CD14-positive monocyte (primary cell): ENCODE results near the gene PLD1. TPM values are rescaled to one million over a fixed set of nuclear protein-coding genes. Genes with fewer than 3 reads are reported as not detected.

ENCODE experiments used
- DNase-seq, 3 donors: peaks; one replicate each; pipeline ENCODE4 v3.0.0-alpha.2; 2011 to 2022
- H2AFZ ChIP-seq: 2 replicates; pipeline ENCODE4 v1.6.0; 2012; ENCODE audit warnings: mild to moderate bottlenecking, low read depth, low read length, inconsistent platforms; ENCODE audit not compliant: insufficient read depth, poor library complexity, severe bottlenecking
- H3K27ac ChIP-seq, 2 donors: 1 replicate in 1 of 2; 2 replicates in 1 of 2; pipeline ENCODE4 v1.5.1; 2012 to 2013; ENCODE audit warnings: low read length in 2 of 2, control low read depth in 1 of 2, inconsistent platforms in 1 of 2, low read depth in 1 of 2, mild to moderate bottlenecking in 1 of 2
- H3K27me3 ChIP-seq, 2 donors: one replicate each; pipeline versions ENCODE4 v1.6.0 to v1.6.1; 2011 to 2013; ENCODE audit warnings: low read length in 2 of 2; ENCODE audit not compliant: control insufficient read depth in 2 of 2, insufficient read depth in 2 of 2
- H3K36me3 ChIP-seq, 2 donors: replicated peaks in 1 of 2; 1 replicate in 1 of 2; 2 replicates in 1 of 2; pipeline versions ENCODE4 v1.5.1 to v1.6.1; 2012 to 2013; ENCODE audit warnings: low read length in 2 of 2, control low read depth in 1 of 2, inconsistent platforms in 1 of 2, mild to moderate bottlenecking in 1 of 2; ENCODE audit not compliant: insufficient read depth in 2 of 2, control insufficient read depth in 1 of 2
- H3K4me1 ChIP-seq, 2 donors: 1 replicate in 1 of 2; 2 replicates in 1 of 2; pipeline versions ENCODE4 v1.5.1 to v1.6.1; 2012 to 2013; ENCODE audit warnings: low read length in 2 of 2, control low read depth in 1 of 2, inconsistent platforms in 1 of 2, mild to moderate bottlenecking in 1 of 2, moderate library complexity in 1 of 2; ENCODE audit not compliant: insufficient read depth in 2 of 2, control insufficient read depth in 1 of 2
- H3K4me2 ChIP-seq: replicated peaks from 2 replicates; pipeline ENCODE3; 2012; ENCODE audit warnings: low read length, moderate library complexity, mild to moderate bottlenecking; ENCODE audit not compliant: poor library complexity, severe bottlenecking; ENCODE audit errors: extremely low read depth
- H3K4me3 ChIP-seq, 3 experiments: fragments of 200-600 bp in 1 of 3; sonication (generic) in 1 of 3; replicated peaks in 1 of 3; 1 replicate in 2 of 3; 2 replicates in 1 of 3; pipeline ENCODE4 v1.5.1; 2011 to 2013; ENCODE audit warnings: low read length in 3 of 3, mild to moderate bottlenecking in 3 of 3, control low read depth in 2 of 3, low read depth in 2 of 3, inconsistent platforms in 1 of 3, moderate library complexity in 1 of 3
- H3K79me2 ChIP-seq: 2 replicates; pipeline ENCODE4 v1.6.0; 2012; ENCODE audit warnings: mild to moderate bottlenecking, control low read depth, inconsistent platforms, low read length, moderate library complexity; ENCODE audit not compliant: insufficient read depth
- H3K9ac ChIP-seq: 2 replicates; pipeline ENCODE4 v1.6.0; 2017; ENCODE audit warnings: low read length, mild to moderate bottlenecking; ENCODE audit not compliant: insufficient read depth, poor library complexity, severe bottlenecking
- H3K9me3 ChIP-seq, 2 donors: replicated peaks in 1 of 2; 1 replicate in 1 of 2; 2 replicates in 1 of 2; pipeline versions ENCODE4 v1.5.1 to v1.6.1; 2012 to 2013; ENCODE audit warnings: low read length in 2 of 2, control low read depth in 1 of 2; ENCODE audit not compliant: control insufficient read depth in 1 of 2, insufficient read depth in 1 of 2
- H4K20me1 ChIP-seq: 2 replicates; pipeline ENCODE4 v1.6.0; 2012; ENCODE audit warnings: mild to moderate bottlenecking, low read length, control low read depth, moderate library complexity; ENCODE audit not compliant: insufficient read depth
- H3K27ac Mint-ChIP-seq, 7 donors: one replicate each; pipeline ENCODE4 v1.8.0; 2020; ENCODE audit warnings: mild to moderate bottlenecking in 7 of 7, mixed read lengths in 7 of 7, moderate library complexity in 6 of 7, inconsistent platforms in 2 of 7
- H3K27me3 Mint-ChIP-seq, 3 donors: one replicate each; pipeline ENCODE4 v1.8.0; 2021 to 2022; ENCODE audit warnings: low read depth in 3 of 3, mild to moderate bottlenecking in 3 of 3, mixed read lengths in 3 of 3, moderate library complexity in 3 of 3, inconsistent platforms in 1 of 3
- H3K36me3 Mint-ChIP-seq, 2 donors: one replicate each; pipeline ENCODE4 v1.8.0; 2020; ENCODE audit warnings: mixed read lengths in 2 of 2, inconsistent platforms in 1 of 2, mild to moderate bottlenecking in 1 of 2
- H3K4me1 Mint-ChIP-seq: one replicate; pipeline ENCODE4 v1.8.0; 2020; ENCODE audit warnings: mild to moderate bottlenecking, mixed read lengths
- H3K4me3 Mint-ChIP-seq, 2 donors: one replicate each; pipeline ENCODE4 v1.8.0; 2020; ENCODE audit warnings: mild to moderate bottlenecking in 2 of 2, mixed read lengths in 2 of 2, moderate library complexity in 1 of 2
- H3K9me3 Mint-ChIP-seq, 7 donors: one replicate each; pipeline ENCODE4 v1.8.0; 2020 to 2022; ENCODE audit warnings: mixed read lengths in 7 of 7, mild to moderate bottlenecking in 6 of 7, moderate library complexity in 6 of 7, inconsistent platforms in 2 of 7
- WGBS: methylation state at CpG from one replicate; pipeline ENCODE4 v1.1.5; 2013; ENCODE audit warnings: missing lambda C conversion rate; ENCODE audit not compliant: insufficient coverage; 5-methylcytosine and 5-hydroxymethylcytosine counted together
- intact Hi-C, 2 donors: fragments of 100-400 bp; cut with micrococcal nuclease; formaldehyde crosslinking; loops; one replicate each; pipeline versions ENCODE4 v1.15.0 to v1.15.1; 2023
- polyA plus RNA-seq, 3 donors: library from polyadenylated mRNA; depleted of rRNA in 1 of 3; unstranded in 2 of 3; stranded (reverse) in 1 of 3; fragments of 300-500 nt in 2 of 3; fragments of >200 nt in 1 of 3; fragmentation: Illumina TruSeq in 2 of 3; gene quantifications; 1 replicate in 2 of 3; 2 replicates in 1 of 3; pipeline ENCODE4 v1.2.3, GENCODE V29; 2012 to 2021
- TF ChIP-seq, protein P1 (sequence below): fragments of 200-600 bp; IDR thresholded peaks from one replicate; pipeline ENCODE4 v1.8.0; 2022; ENCODE audit warnings: antibody characterized with exemption, mild to moderate bottlenecking

PLD1 gene
- polyA plus RNA-seq, 3 donors: 5.1 to 7.9 (median 5.8) TPM

DNA sequence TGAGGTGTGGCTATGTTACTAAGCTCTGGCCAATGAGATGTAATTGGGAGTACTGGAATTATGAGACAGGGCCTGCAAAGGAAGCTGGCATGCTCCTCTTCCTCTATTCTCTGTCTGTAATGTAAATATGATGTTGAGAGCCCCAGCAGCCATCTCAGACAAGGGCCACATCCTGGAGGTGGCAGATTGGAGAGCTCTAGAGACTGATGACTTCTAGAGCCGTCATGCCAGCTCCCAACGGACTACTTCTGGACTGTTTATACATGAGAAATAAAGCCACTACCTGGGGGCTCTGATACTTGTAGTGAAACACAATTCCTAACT lies 19.7 kb downstream of the PLD1 start:
- no peak overlapping the region for H3K9ac ChIP-seq
- H2AFZ ChIP-seq: no peak overlapping the region
- no peak for DNase-seq
- H3K79me2 ChIP-seq: peaks cover 96% of the 10 kb centered on the region
- H3K36me3 ChIP-seq: peaks cover 0 to 3% of the 10 kb centered on the region in 2 donors
- Mint-ChIP-seq H3K4me1 (peaks cover 41% of the 10 kb centered on the region), H3K4me3 (no peak overlapping the region), H3K27ac (peak overlapping the region in 1 of 7 donors; percentile 54), H3K27me3 (peaks cover 0 to 4% (median 0%) of the 10 kb centered on the region in 3 donors), H3K36me3 (peaks cover 7 to 15% of the 10 kb centered on the region in 2 donors), H3K9me3 (peaks cover 0 to 4% (median 0%) of the 10 kb centered on the region in 7 donors)
- peaks cover 6% of the 10 kb centered on the region for H4K20me1 ChIP-seq
- peaks cover 17 to 22% of the 10 kb centered on the region in 2 donors for H3K4me1 ChIP-seq
- TF ChIP-seq, protein P1, sequence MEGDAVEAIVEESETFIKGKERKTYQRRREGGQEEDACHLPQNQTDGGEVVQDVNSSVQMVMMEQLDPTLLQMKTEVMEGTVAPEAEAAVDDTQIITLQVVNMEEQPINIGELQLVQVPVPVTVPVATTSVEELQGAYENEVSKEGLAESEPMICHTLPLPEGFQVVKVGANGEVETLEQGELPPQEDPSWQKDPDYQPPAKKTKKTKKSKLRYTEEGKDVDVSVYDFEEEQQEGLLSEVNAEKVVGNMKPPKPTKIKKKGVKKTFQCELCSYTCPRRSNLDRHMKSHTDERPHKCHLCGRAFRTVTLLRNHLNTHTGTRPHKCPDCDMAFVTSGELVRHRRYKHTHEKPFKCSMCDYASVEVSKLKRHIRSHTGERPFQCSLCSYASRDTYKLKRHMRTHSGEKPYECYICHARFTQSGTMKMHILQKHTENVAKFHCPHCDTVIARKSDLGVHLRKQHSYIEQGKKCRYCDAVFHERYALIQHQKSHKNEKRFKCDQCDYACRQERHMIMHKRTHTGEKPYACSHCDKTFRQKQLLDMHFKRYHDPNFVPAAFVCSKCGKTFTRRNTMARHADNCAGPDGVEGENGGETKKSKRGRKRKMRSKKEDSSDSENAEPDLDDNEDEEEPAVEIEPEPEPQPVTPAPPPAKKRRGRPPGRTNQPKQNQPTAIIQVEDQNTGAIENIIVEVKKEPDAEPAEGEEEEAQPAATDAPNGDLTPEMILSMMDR: no peak
- H3K4me3 ChIP-seq: no peak overlapping the region
- intact Hi-C loops: no loop called here
- no peak overlapping the region for H3K27ac ChIP-seq
- no CpG with 5 or more reads among the region's 2 CpGs for WGBS
- no peak overlapping the region for H3K4me2 ChIP-seq
- H3K9me3 ChIP-seq: no peaks in the 10 kb centered on the region
- H3K27me3 ChIP-seq: no peaks in the 10 kb centered on the region

DNA sequence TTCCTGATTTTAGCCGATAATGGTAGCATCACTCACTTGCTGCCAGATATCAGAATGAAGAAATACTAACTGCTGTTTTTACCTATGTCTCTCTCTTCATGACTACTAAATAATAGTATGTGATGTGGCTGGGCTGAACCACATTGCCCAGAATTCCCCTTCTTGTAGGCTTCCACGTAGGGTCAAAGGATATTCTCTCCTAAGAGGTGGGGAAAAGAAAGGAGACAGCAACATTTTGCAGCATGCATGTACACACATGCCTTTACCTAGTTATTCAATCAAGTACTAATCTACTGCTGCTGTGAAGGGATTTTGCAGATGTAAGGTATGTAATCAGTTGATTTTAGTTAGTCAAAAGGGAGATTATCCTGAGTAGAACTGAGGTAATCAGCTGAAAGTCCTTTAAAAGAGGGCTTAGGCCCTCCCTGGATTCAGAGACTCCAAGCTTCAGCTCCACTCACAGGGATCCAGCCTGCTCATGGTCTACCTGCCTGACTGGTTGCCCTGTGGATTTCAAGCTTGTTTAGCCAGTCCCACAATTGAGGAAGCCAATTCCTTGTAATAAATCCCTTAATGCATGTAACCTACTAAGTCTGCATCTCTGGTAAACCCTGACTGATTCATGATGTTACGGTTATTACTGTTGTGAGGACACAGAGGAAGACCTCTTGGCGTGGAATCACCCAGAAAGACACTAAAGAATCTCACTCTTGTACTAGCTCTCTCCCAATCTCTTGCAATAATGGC lies 20.4 kb downstream of the PLD1 start:
- H3K36me3 Mint-ChIP-seq: peaks cover 7 to 15% of the 10 kb centered on the region in 2 donors
- intact Hi-C loops: no loop called here
- peaks cover 0 to 4% (median 0%) of the 10 kb centered on the region in 3 donors for H3K27me3 Mint-ChIP-seq

More for the DNA sequence above, 20.4 kb downstream of the PLD1 start:
- H3K4me3 Mint-ChIP-seq: no peak overlapping the region
- Histone ChIP-seq H2AFZ (no peak overlapping the region), H4K20me1 (peaks cover 4% of the 10 kb centered on the region), H3K27ac (peak overlapping the region in 1 of 2 donors; percentile 21), H3K27me3 (no peaks in the 10 kb centered on the region), H3K4me1 (peaks cover 17 to 20% of the 10 kb centered on the region in 2 donors), H3K9me3 (no peaks in the 10 kb centered on the region), H3K4me3 (no peak overlapping the region), H3K79me2 (peaks cover 96% of the 10 kb centered on the region), H3K4me2 (no peak overlapping the region), H3K36me3 (peaks cover 0 to 3% of the 10 kb centered on the region in 2 donors), H3K9ac (no peak overlapping the region)
- peak in 1 of 3 donors; percentile 33 for DNase-seq
- peak overlapping the region in 2 of 7 donors; percentile 54 to 62 for H3K27ac Mint-ChIP-seq
- peaks cover 0 to 4% (median 0%) of the 10 kb centered on the region in 7 donors for H3K9me3 Mint-ChIP-seq
- TF ChIP-seq, protein P1: no peak
- WGBS: no CpG with 5 or more reads among the region's 4 CpGs
- H3K4me1 Mint-ChIP-seq: peaks cover 41% of the 10 kb centered on the region
